ENCODE data around the gene LOXL1. TPM values are rescaled to one million over a fixed set of nuclear protein-coding genes. Genes with fewer than 3 reads are reported as not detected.

The LOXL1 gene
- total RNA-seq, 4 donors from 2014 or later: 1.8 to 8.3 (median 5.4) TPM

- H3K4me1 ChIP-seq: peaks cover 0 to 50% (median 25%) of the 10 kb centered on the region in 4 donors
Measured at GRCh38 chr15:73984208-73984979, 58.1 kb downstream of the LOXL1 start.

GRCh38 chr15:73985101-73985873 lies 59.0 kb downstream of the LOXL1 start:
- H3K4me1 ChIP-seq: peaks cover 0 to 57% (median 25%) of the 10 kb centered on the region in 4 donors
- no peaks in the 10 kb centered on the region for H3K9me3 ChIP-seq
- no peaks in the 10 kb centered on the region for H3K36me3 ChIP-seq
- no peak overlapping the region for H3K4me3 ChIP-seq
- H3K27ac ChIP-seq: peak overlapping the region; percentile 1 to 68 (median 34)
- DNase-seq: peak in 2 of 3 donors; percentile 41 to 67
- H3K27me3 ChIP-seq: no peaks in the 10 kb centered on the region
- no peak for TF ChIP-seq POLR2A (IDR thresholded peaks at IDR 0.05)
- no peak for TF ChIP-seq CTCF (IDR thresholded peaks at IDR 0.05)

More at GRCh38 chr15:73984208-73984979, 58.1 kb downstream of the LOXL1 start:
- Histone ChIP-seq H3K27ac (peak overlapping the region in 3 of 4 donors; percentile 53 to 85 (median 68)), H3K9me3 (no peaks in the 10 kb centered on the region), H3K4me3 (no peak overlapping the region), H3K36me3 (no peaks in the 10 kb centered on the region), H3K27me3 (no peaks in the 10 kb centered on the region)
- peak in 2 of 3 donors; percentile 14 to 43 for DNase-seq
- no peak for TF ChIP-seq CTCF (IDR thresholded peaks at IDR 0.05)
- TF ChIP-seq POLR2A (IDR thresholded peaks at IDR 0.05): no peak

GRCh38 chr15:73986055-73986775 lies 60.0 kb downstream of the LOXL1 start:
- Histone ChIP-seq H3K27ac (peak overlapping the region in 1 of 4 donors; percentile 68), H3K4me1 (peaks cover 0 to 66% (median 26%) of the 10 kb centered on the region in 4 donors), H3K36me3 (no peaks in the 10 kb centered on the region)

GRCh38 chr15:73986776-73987056 lies 60.5 kb downstream of the LOXL1 start:
- Histone ChIP-seq H3K4me3 (no peak overlapping the region), H3K36me3 (no peaks in the 10 kb centered on the region), H3K9me3 (no peaks in the 10 kb centered on the region), H3K4me1 (peaks cover 0 to 71% (median 31%) of the 10 kb centered on the region in 4 donors), H3K27me3 (no peaks in the 10 kb centered on the region), H3K27ac (peak overlapping the region in 1 of 4 donors; percentile 35)
- DNase-seq: no peak
- TF ChIP-seq CTCF (IDR thresholded peaks at IDR 0.05): no peak
- TF ChIP-seq POLR2A (IDR thresholded peaks at IDR 0.05): no peak

More at GRCh38 chr15:73986055-73986775, 60.0 kb downstream of the LOXL1 start:
- TF ChIP-seq CTCF (IDR thresholded peaks at IDR 0.05) (no peak), POLR2A (IDR thresholded peaks at IDR 0.05) (no peak)
- Histone ChIP-seq H3K4me3 (no peak overlapping the region), H3K27me3 (no peaks in the 10 kb centered on the region), H3K9me3 (no peaks in the 10 kb centered on the region)
- peak in 1 of 3 donors; percentile 12 for DNase-seq

GRCh38 chr15:73987250-73987649 lies 61.0 kb downstream of the LOXL1 start:
- TF ChIP-seq POLR2A (IDR thresholded peaks at IDR 0.05) (no peak), CTCF (IDR thresholded peaks at IDR 0.05) (no peak)
- DNase-seq: no peak
- Histone ChIP-seq H3K9me3 (no peaks in the 10 kb centered on the region), H3K36me3 (no peaks in the 10 kb centered on the region), H3K27me3 (no peaks in the 10 kb centered on the region), H3K27ac (peak overlapping the region in 2 of 4 donors; percentile 15 to 35), H3K4me1 (peaks cover 0 to 66% (median 29%) of the 10 kb centered on the region in 4 donors), H3K4me3 (no peak overlapping the region)

Data from Peyer's patch (tissue), 4 donors.